Esophagus (tissue), 2 donors: ENCODE data around the gene MLLT3. TPM values are rescaled to one million over a fixed set of nuclear protein-coding genes. Genes with fewer than 3 reads are reported as not detected.

Source experiments
- H3K27ac ChIP-seq, 2 donors: one replicate each; pipeline ENCODE4 v1.5.1; 2013; ENCODE audit warnings: low read depth in 2 of 2, mild to moderate bottlenecking in 2 of 2, inconsistent platforms in 1 of 2, low read length in 1 of 2, moderate library complexity in 1 of 2
- H3K27me3 ChIP-seq, 2 donors: one replicate each; pipeline ENCODE4 v1.6.1; 2013; ENCODE audit warnings: low read length in 2 of 2, control low read depth in 1 of 2, mild to moderate bottlenecking in 1 of 2; ENCODE audit not compliant: insufficient read depth in 2 of 2, control insufficient read depth in 1 of 2
- H3K36me3 ChIP-seq, 2 donors: one replicate each; pipeline ENCODE4 v1.6.1; 2013; ENCODE audit warnings: low read length in 1 of 2; ENCODE audit not compliant: control insufficient read depth in 2 of 2, insufficient read depth in 2 of 2
- H3K4me1 ChIP-seq, 2 donors: one replicate each; pipeline ENCODE4 v1.6.1; 2013; ENCODE audit warnings: low read length in 1 of 2; ENCODE audit not compliant: control insufficient read depth in 2 of 2, insufficient read depth in 2 of 2
- H3K4me3 ChIP-seq, 2 donors: one replicate each; pipeline ENCODE4 v1.5.1; 2013; ENCODE audit warnings: low read length in 2 of 2, mild to moderate bottlenecking in 2 of 2, low read depth in 1 of 2, moderate library complexity in 1 of 2
- H3K9me3 ChIP-seq, 2 donors: one replicate each; pipeline ENCODE4 v1.6.1; 2013; ENCODE audit warnings: mild to moderate bottlenecking in 2 of 2, low read depth in 1 of 2, low read length in 1 of 2, moderate library complexity in 1 of 2; ENCODE audit not compliant: control insufficient read depth in 2 of 2, insufficient read depth in 1 of 2
- WGBS, 2 donors: extraction: QIAGEN DNeasy Blood & Tissue Kit; methylation state at CpG; one replicate each; pipeline ENCODE4 v1.1.7; 2013; 5-methylcytosine and 5-hydroxymethylcytosine counted together
- polyA plus RNA-seq, 2 donors: library from polyadenylated mRNA; stranded (reverse); fragments of 200-250 nt; gene quantifications; one replicate each; pipeline ENCODE4 v1.2.3, GENCODE V29; 2013
- donor health status: healthy with polysubstance abuse.
- donor health status: Bipolar disorder and iron deficiency.

MLLT3 gene
- polyA plus RNA-seq, 2 donors: 4.6 to 5.0 TPM

DNA sequence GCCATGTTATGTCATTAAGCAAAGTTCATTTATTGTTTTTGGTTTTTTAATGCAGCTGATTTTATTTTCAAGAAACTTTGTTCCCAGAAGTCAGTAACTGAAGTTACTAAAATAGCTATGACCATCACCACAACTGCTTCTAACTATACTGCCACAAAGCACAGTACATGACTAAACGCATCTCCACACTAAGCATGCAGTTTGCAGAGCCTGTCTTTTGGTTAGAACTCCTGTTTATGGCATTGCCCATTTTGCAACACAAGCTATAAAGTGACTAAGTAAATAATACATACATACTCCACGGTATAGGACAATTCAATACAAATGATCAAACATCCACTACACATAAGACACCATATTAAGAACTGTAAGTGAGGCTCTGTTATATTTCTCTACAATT lies 109.7 kb downstream of the MLLT3 start:
- Histone ChIP-seq H3K4me1 (no peaks in the 10 kb centered on the region), H3K36me3 (no peaks in the 10 kb centered on the region), H3K9me3 (no peaks in the 10 kb centered on the region), H3K27ac (no peak overlapping the region), H3K27me3 (no peaks in the 10 kb centered on the region), H3K4me3 (no peak overlapping the region)
- WGBS, 2 donors: 63 to 66% methylated on average over 2 of the region's 2 CpGs

DNA sequence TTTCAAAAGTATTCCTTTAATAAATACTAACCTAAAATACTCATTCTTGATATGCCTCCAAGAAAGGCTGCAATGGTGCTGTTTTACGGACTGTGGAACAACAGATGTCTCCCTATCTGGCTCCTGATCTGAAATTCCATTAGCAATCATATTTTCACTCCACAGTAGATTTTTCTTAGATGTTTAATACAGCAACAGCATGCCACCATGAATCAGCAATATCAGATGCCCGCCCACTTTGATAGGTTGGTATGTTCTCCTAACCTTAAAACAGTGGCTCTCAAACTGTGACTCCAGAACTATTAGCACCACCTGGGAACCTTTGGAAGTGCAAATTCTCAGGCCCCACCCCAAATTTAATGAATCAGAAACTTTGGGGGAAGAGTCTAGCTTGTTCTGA lies 110.2 kb downstream of the MLLT3 start:
- Histone ChIP-seq H3K27ac (no peak overlapping the region), H3K36me3 (no peaks in the 10 kb centered on the region), H3K27me3 (no peaks in the 10 kb centered on the region), H3K4me3 (no peak overlapping the region), H3K4me1 (no peaks in the 10 kb centered on the region), H3K9me3 (no peaks in the 10 kb centered on the region)
- 61 to 73% methylated on average over 2 of the region's 2 CpGs for WGBS, 2 donors

DNA sequence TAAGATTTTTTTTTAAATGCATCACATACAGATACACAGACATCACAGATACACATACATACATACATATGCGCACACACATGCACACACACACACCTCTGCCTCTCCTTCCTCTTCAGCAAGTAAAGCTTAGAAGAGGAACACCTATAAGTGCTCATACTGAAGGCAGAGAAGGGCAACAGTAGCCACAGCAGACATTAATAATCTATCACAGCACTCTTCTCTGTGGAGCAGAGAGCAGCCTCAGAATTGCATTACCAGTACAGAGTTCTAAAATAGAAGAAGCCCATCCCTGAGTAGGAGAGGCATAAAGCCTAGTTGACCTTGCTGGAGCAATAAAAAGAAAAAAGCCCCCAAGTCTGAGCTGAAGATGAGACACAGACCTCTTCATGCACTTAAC lies 110.6 kb downstream of the MLLT3 start:
- H3K27me3 ChIP-seq: no peaks in the 10 kb centered on the region
- 98 to 100% methylated on average over 1 of the region's 1 CpG for WGBS, 2 donors
- H3K27ac ChIP-seq: no peak overlapping the region
- no peaks in the 10 kb centered on the region for H3K36me3 ChIP-seq
- no peak overlapping the region for H3K4me3 ChIP-seq
- H3K4me1 ChIP-seq: no peaks in the 10 kb centered on the region
- H3K9me3 ChIP-seq: no peaks in the 10 kb centered on the region

DNA sequence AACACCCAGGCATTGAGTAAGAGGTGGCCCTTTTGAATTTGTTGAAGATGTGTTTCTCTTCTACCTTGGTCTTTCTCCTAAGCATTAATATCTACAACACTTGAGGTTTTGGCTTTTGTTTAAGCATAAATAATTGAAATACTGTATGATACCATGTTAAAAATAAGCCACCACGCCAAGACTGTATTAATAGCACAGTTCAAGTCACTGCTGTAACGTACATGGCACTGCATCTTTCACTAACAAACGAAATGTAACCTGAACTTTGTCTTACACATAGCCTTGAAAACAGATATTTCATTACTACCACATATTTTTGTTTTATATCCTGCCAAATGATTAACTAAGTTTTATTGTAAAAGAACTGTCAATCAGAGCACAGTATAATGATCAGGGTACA lies 112.8 kb downstream of the MLLT3 start:
- no peaks in the 10 kb centered on the region for H3K4me1 ChIP-seq
- WGBS, 2 donors: 74 to 93% methylated on average over 3 of the region's 3 CpGs
- H3K27me3 ChIP-seq: no peaks in the 10 kb centered on the region
- no peak overlapping the region for H3K4me3 ChIP-seq
- no peaks in the 10 kb centered on the region for H3K36me3 ChIP-seq
- H3K27ac ChIP-seq: no peak overlapping the region
- no peaks in the 10 kb centered on the region for H3K9me3 ChIP-seq

DNA sequence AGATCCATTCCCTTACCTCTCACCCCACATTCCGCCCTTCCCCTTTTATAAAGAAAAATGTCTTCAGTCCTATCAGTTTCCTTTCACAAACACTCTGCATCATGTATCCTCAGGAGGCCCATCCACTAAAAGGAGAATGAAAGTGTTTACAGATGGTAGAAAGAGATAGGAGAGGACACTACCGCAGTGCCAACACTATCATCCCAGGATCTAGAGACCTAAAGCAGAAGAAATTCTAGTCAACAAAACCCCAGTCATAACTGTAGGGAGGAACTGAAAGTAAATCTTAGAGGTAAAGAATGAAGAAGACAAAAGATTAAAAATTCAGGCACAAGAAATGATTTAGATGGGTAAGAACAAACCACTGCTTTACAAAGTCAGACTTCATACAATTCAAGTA lies 114.1 kb downstream of the MLLT3 start:
- Histone ChIP-seq H3K27ac (no peak overlapping the region), H3K9me3 (no peaks in the 10 kb centered on the region), H3K4me3 (no peak overlapping the region), H3K36me3 (no peaks in the 10 kb centered on the region), H3K4me1 (no peaks in the 10 kb centered on the region), H3K27me3 (no peaks in the 10 kb centered on the region)
- 83 to 85% methylated on average over 2 of the region's 2 CpGs for WGBS, 2 donors

DNA sequence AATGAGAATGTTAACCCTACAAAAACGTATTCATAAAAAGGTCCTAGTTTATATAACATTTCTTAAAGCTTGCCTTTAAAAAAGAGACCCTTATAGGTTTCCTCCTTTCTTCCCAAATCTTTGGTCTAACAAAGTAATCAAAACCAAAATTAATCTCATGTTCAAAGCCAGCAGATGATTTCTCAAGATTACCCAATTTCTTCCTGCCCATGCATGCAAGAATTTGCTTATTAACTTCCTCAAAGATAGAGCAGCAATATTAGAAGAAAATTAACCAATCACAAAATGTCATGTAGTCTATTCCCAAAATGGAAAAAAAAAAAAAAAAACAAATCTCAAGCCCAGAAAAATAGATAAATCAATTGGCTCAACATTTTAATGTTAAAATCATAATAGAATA lies 114.9 kb downstream of the MLLT3 start:
- 0 to 14% methylated on average over 1 of the region's 1 CpG for WGBS, 2 donors
- no peak overlapping the region for H3K27ac ChIP-seq
- no peaks in the 10 kb centered on the region for H3K9me3 ChIP-seq
- H3K27me3 ChIP-seq: no peaks in the 10 kb centered on the region
- H3K4me3 ChIP-seq: no peak overlapping the region
- H3K4me1 ChIP-seq: no peaks in the 10 kb centered on the region
- no peaks in the 10 kb centered on the region for H3K36me3 ChIP-seq

DNA sequence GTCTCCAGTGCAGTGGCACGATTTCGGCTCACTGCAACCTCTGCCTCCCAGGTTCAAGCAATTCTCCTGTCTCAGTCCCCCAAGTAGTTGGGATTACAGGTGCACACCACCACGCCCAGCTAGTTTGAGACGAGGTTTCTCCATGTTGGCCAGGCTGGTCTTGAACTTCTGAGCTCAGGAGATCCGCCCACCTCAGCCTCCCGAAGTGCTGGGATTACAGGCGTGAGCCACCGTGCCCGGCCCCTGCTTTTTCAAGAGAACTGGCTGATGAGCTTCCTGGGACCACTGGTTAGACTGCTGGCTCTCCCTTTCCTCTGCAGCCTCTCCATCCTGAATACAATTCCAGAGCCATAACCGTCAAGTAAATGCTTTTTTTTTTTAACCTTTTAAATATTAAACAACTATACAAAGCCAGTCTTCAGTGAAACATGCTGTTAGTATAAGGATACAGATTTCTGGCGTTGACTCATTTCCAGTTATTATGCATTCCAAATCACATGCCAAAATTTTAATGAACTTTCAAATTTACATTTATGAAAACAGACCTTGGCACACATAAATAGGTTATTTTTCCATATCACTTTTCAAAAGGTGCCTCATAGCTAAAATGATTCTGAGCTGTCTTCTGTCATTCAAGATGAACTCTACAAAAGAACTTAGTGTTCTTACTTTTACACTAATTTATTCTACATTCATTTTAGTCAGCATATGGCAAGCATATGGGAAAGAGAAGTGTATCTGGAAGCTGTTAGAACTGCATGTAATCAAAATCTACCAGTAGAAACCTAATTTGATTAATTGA lies 116.0 kb downstream of the MLLT3 start:
- WGBS, 2 donors: 75 to 81% methylated on average over 11 of the region's 11 CpGs
- no peak overlapping the region for H3K27ac ChIP-seq
- H3K36me3 ChIP-seq: no peaks in the 10 kb centered on the region
- no peaks in the 10 kb centered on the region for H3K9me3 ChIP-seq
- no peak overlapping the region for H3K4me3 ChIP-seq
- H3K4me1 ChIP-seq: no peaks in the 10 kb centered on the region
- H3K27me3 ChIP-seq: no peaks in the 10 kb centered on the region

DNA sequence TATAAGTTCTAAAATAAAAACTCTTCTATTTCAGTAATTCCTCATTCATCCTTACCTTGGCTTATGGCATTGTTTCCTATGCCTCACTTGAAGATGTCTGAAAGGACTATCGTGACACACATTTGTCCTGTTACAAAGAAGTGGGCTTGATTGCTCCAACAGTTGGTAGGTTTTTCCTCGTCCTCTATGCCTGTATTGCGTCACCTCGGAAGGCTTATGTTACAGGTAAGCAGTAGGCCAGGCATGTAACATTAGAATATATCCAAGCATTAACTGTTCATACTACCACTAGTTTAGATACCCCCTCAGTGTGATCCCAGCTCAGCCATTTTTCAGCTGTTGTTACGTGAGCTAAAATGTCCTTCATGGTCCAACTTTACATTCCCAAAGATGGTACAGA lies 116.7 kb downstream of the MLLT3 start:
- H3K4me3 ChIP-seq: no peak overlapping the region
- H3K27me3 ChIP-seq: no peaks in the 10 kb centered on the region
- H3K4me1 ChIP-seq: no peaks in the 10 kb centered on the region
- H3K36me3 ChIP-seq: no peaks in the 10 kb centered on the region
- no peak overlapping the region for H3K27ac ChIP-seq
- H3K9me3 ChIP-seq: no peaks in the 10 kb centered on the region
- 94 to 97% methylated on average over 5 of the region's 5 CpGs for WGBS, 2 donors

DNA sequence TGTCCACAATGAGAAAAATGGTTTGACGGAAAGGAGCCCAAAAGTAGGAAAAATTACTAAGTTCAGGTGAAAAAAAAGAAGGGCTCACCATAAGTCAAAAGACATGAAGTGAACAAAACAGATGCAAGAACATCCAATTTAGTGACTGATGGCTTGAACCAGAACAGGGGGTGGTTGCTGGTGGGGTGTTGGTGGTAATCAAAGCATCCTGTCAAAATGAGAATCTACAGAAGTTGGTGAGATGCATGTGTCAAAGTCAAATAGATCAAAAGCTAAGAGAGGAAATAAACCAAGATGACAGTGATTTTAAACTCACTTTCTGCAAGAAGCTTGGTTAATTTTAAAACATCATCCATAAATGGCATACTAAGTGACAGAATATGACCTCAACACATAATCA lies 117.4 kb downstream of the MLLT3 start:
- WGBS, 2 donors: 98% methylated on average over 1 of the region's 1 CpG
- Histone ChIP-seq H3K4me1 (no peaks in the 10 kb centered on the region), H3K9me3 (no peaks in the 10 kb centered on the region), H3K4me3 (no peak overlapping the region), H3K36me3 (no peaks in the 10 kb centered on the region), H3K27me3 (no peaks in the 10 kb centered on the region), H3K27ac (no peak overlapping the region)

DNA sequence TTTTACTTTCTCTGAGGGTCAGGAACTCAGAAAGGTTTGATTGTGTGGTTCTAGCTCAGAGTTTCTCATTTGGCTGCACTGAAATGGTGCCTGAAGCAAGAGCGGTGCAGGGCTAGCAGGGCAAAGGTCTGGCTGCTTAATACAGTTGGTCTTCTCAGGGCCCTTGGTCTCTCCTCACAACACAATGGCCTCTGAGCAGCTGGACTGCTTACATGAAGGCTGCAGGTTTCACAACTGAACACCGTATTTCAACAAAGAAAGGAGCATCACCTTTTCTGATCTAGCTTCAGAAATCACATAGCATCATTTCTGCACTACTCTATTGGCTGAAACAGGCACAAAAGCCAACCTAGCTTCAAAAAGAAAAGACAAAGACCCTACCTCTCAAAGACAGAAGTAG lies 122.2 kb downstream of the MLLT3 start:
- no peaks in the 10 kb centered on the region for H3K27me3 ChIP-seq
- H3K4me1 ChIP-seq: no peaks in the 10 kb centered on the region
- no peaks in the 10 kb centered on the region for H3K9me3 ChIP-seq
- no peak overlapping the region for H3K4me3 ChIP-seq
- no peak overlapping the region for H3K27ac ChIP-seq
- WGBS, 2 donors: 94 to 98% methylated on average over 2 of the region's 2 CpGs
- H3K36me3 ChIP-seq: no peaks in the 10 kb centered on the region
